ENCODE data around the gene ZMAT2.
"Not testable (repeated sequence)": the region's sequence is repeated elsewhere in the genome, so short reads cannot be mapped to it uniquely, and the experiment has no call there.

ZMAT2 gene

GRCh38 chr5:140700177-140701144, at the start of gene ZMAT2:
Gene ZMAT2, plus strand, starts transcription at chr5:140700447. Its CDS starts 14 bp downstream, at chr5:140700461.
- peak; percentile 70 to 90 (median 77) for DNase-seq

- no peak for DNase-seq
Observed at GRCh38 chr5:140658870-140659269, 41.4 kb upstream of the ZMAT2 start.

- DNase-seq, result not testable (repeated sequence)
Observed at GRCh38 chr5:140660371-140660770, 39.9 kb upstream of the ZMAT2 start.

GRCh38 chr5:140664030-140664358, 36.3 kb upstream of the ZMAT2 start:
- no peak for DNase-seq

GRCh38 chr5:140664359-140665119, 35.7 kb upstream of the ZMAT2 start, which contains the start of gene WDR55:
Gene WDR55, plus strand, starts transcription at chr5:140664904. Its CDS starts 9 bp downstream, at chr5:140664913.
- DNase-seq, result peak; percentile 84 to 95 (median 90)

GRCh38 chr5:140671035-140671434, 29.2 kb upstream of the ZMAT2 start:
- DNase-seq, result not testable (repeated sequence)

GRCh38 chr5:140671472-140672125, 28.6 kb upstream of the ZMAT2 start:
- DNase-seq, result no peak

- no peak for DNase-seq
Observed at GRCh38 chr5:140672455-140673186, 27.6 kb upstream of the ZMAT2 start.

GRCh38 chr5:140673187-140673976, 26.9 kb upstream of the ZMAT2 start, which contains the start of gene DND1:
Gene DND1, minus strand, starts transcription at chr5:140673576. Its CDS starts 34 bp downstream, at chr5:140673542.
- no peak for DNase-seq

GRCh38 chr5:140674211-140674610, 26.0 kb upstream of the ZMAT2 start:
- no peak for DNase-seq

GRCh38 chr5:140674629-140675028, 25.6 kb upstream of the ZMAT2 start:
- no peak for DNase-seq

GRCh38 chr5:140677947-140678346, 22.3 kb upstream of the ZMAT2 start:
- DNase-seq, result no peak

- DNase-seq, result no peak
Observed at GRCh38 chr5:140678993-140679392, 21.3 kb upstream of the ZMAT2 start.

GRCh38 chr5:140690376-140690932, 9.8 kb upstream of the ZMAT2 start:
- no peak for DNase-seq

GRCh38 chr5:140690941-140691924, 9.0 kb upstream of the ZMAT2 start, which contains the start of the genes HARS1 and HARS2:
Gene HARS1, minus strand, starts transcription at chr5:140691370. Its CDS starts 66 bp downstream, at chr5:140691304.
Gene HARS2, plus strand, starts transcription at chr5:140691455. Its CDS starts 194 bp downstream, at chr5:140691649.
- DNase-seq, result peak; percentile 53 to 73 (median 62)

- DNase-seq, result no peak
Observed at GRCh38 chr5:140694276-140694675, 6.0 kb upstream of the ZMAT2 start.

- DNase-seq, result no peak
Observed at GRCh38 chr5:140696891-140697492, 3.3 kb upstream of the ZMAT2 start.

- DNase-seq, result no peak
Observed at GRCh38 chr5:140707812-140708211, 7.6 kb downstream of the ZMAT2 start.

GRCh38 chr5:140708787-140709186, 8.5 kb downstream of the ZMAT2 start:
- DNase-seq, result not testable (repeated sequence)
